Measurements from ENCODE around the gene HTR7. TPM values are rescaled to one million over a fixed set of nuclear protein-coding genes. Genes with fewer than 3 reads are reported as not detected.

HTR7 gene
- total and polyA plus RNA-seq, 9 donors: 0.11 to 1.00 (median 0.32) TPM; not detected in 2

GRCh38 chr10:90787393-90788198, 70.2 kb downstream of the HTR7 start:
- H3K4me1 ChIP-seq (ENCODE audit: insufficient read depth): no peaks in the 10 kb centered on the region
- H3K27me3 ChIP-seq: no peaks in the 10 kb centered on the region
- 51 to 65% (median 63%) methylated on average over 9 of the region's 9 CpGs for WGBS, 3 donors
- no peaks in the 10 kb centered on the region for H3K9me3 ChIP-seq
- TF ChIP-seq CTCF (IDR thresholded peaks at IDR 0.05): no peak
- no peak for DNase-seq
- no peak overlapping the region for H3K4me3 ChIP-seq
- H3K27ac ChIP-seq: no peak overlapping the region
- intact Hi-C loops (cut with DNase I): no loop called here
- no peaks in the 10 kb centered on the region for H3K36me3 ChIP-seq

- 52 to 74% (median 72%) methylated on average over 4 of the region's 4 CpGs for WGBS, 3 donors
- intact Hi-C loops (cut with DNase I): no loop called here
- Histone ChIP-seq H3K27ac (no peak overlapping the region), H3K36me3 (no peaks in the 10 kb centered on the region), H3K27me3 (no peaks in the 10 kb centered on the region), H3K4me1 (ENCODE audit: insufficient read depth) (no peaks in the 10 kb centered on the region), H3K9me3 (no peaks in the 10 kb centered on the region), H3K4me3 (no peak overlapping the region)
- TF ChIP-seq EP300 (IDR thresholded peaks at IDR 0.05) (no peak), CTCF (IDR thresholded peaks at IDR 0.05) (no peak), POLR2A (IDR thresholded peaks at IDR 0.05) (no peak)
- DNase-seq: no peak
Observed at GRCh38 chr10:90785782-90786181, 72.1 kb downstream of the HTR7 start.

GRCh38 chr10:90784771-90785170, 73.1 kb downstream of the HTR7 start:
- DNase-seq: no peak
- WGBS, 3 donors: 74 to 81% (median 76%) methylated on average over 4 of the region's 4 CpGs
- intact Hi-C loops (cut with DNase I): no loop called here
- TF ChIP-seq EP300 (IDR thresholded peaks at IDR 0.05): no peak
- TF ChIP-seq POLR2A (IDR thresholded peaks at IDR 0.05): no peak
- Histone ChIP-seq H3K27me3 (no peaks in the 10 kb centered on the region), H3K36me3 (no peaks in the 10 kb centered on the region), H3K9me3 (no peaks in the 10 kb centered on the region), H3K4me3 (no peak overlapping the region), H3K27ac (no peak overlapping the region), H3K4me1 (ENCODE audit: insufficient read depth) (no peaks in the 10 kb centered on the region)

GRCh38 chr10:90780488-90780887, 77.4 kb downstream of the HTR7 start:
- no peak for DNase-seq
- 79 to 88% (median 81%) methylated on average over 4 of the region's 4 CpGs for WGBS, 3 donors
- Histone ChIP-seq H3K4me1 (ENCODE audit: insufficient read depth) (no peaks in the 10 kb centered on the region), H3K4me3 (no peak overlapping the region), H3K9me3 (no peaks in the 10 kb centered on the region), H3K36me3 (no peaks in the 10 kb centered on the region), H3K27me3 (no peaks in the 10 kb centered on the region), H3K27ac (no peak overlapping the region)
- intact Hi-C loops (cut with DNase I): no loop called here
- TF ChIP-seq EP300 (IDR thresholded peaks at IDR 0.05): no peak
- TF ChIP-seq POLR2A (IDR thresholded peaks at IDR 0.05): no peak
- TF ChIP-seq CTCF (IDR thresholded peaks at IDR 0.05): no peak

GRCh38 chr10:90779548-90779947, 78.3 kb downstream of the HTR7 start:
- Histone ChIP-seq H3K27ac (no peak overlapping the region), H3K9me3 (no peaks in the 10 kb centered on the region), H3K27me3 (no peaks in the 10 kb centered on the region), H3K4me1 (ENCODE audit: insufficient read depth) (no peaks in the 10 kb centered on the region), H3K4me3 (no peak overlapping the region), H3K36me3 (no peaks in the 10 kb centered on the region)
- whole genome bisulfite sequencing, 3 donors: 65 to 76% (median 72%) methylated on average over 3 of the region's 3 CpGs
- TF ChIP-seq POLR2A (IDR thresholded peaks at IDR 0.05) (no peak), EP300 (IDR thresholded peaks at IDR 0.05) (no peak), CTCF (IDR thresholded peaks at IDR 0.05) (no peak)
- intact Hi-C loops (cut with DNase I): no loop called here
- DNase-seq: no peak
